GM21717 (cell line): ENCODE measurements around the gene PROS1.
"Not testable (repeated sequence)": the region's sequence is repeated elsewhere in the genome, so short reads cannot be mapped to it uniquely, and the experiment has no call there.

ENCODE experiments used
- ATAC-seq: cut with Tn5 transposase; IDR thresholded peaks from one replicate; pipeline ENCODE4 v1.9.1; 2021; ENCODE audit warnings: mild to moderate bottlenecking, moderate library complexity; ENCODE audit not compliant: unreplicated experiment

PROS1 gene

DNA sequence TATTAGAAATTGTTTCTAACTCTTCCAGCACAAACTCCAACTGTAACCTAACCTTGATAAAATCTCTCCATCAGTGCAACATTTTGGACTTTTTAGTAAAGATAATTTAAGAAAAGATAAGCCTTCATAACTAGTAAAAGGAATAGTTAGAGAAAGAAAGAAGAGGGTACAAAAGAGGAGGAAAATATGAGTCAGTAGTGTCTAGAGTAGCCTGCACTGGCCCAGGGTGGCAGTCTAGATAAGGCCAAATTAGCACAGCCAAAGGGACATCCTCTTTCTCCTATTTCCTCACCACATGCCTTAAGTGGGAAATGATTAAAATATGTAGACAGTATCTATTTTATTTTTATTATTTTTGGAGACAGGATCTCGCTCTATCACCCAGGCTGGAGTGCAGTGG is 3.7 kb downstream of the PROS1 start:
- no peak for ATAC-seq

- no peak for ATAC-seq
Observed at GRCh38 chr3:93969443-93969842, 4.3 kb downstream of the PROS1 start.

DNA sequence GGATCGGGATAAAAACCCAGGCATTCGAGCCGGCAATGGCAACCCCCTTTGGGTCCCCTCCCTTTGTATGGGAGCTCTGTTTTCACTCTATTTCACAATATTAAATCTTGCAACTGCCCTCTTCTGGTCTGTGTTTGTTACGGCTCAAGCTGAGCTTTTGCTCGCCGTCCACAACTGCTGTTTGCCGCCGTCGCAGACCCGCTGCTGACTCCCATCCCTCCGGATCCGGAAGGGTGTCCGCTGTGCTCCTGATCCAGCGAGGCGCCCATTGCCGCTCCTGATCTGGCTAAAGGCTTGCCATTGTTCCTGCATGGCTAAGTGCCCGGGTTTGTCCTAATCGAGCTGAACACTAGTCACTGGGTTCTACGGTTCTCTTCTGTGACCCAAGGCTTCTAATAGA is 8.6 kb downstream of the PROS1 start:
- ATAC-seq: not testable (repeated sequence)

GRCh38 chr3:93962798-93963197 is 10.9 kb downstream of the PROS1 start:
- no peak for ATAC-seq

DNA sequence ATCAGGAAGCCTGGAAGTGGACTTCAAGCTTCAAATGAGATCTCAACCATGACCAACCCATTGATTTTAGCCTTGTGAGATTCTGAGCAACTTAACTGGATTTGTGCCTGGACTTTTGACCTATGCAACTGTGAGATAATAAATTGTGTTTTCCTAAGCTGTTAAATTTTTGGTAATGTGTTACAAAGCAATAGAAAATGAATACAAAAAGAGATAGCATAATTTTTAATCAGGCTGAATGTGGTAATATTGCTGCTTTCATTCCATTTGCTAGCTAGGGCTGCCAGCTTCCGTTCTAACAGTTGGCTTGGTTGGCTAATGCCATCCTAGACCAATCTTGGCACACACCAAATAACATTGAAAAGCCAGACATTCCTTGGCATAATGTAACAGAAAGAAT is 12.2 kb downstream of the PROS1 start:
- ATAC-seq: no peak

GRCh38 chr3:93961026-93961425 is 12.7 kb downstream of the PROS1 start:
- ATAC-seq: no peak

DNA sequence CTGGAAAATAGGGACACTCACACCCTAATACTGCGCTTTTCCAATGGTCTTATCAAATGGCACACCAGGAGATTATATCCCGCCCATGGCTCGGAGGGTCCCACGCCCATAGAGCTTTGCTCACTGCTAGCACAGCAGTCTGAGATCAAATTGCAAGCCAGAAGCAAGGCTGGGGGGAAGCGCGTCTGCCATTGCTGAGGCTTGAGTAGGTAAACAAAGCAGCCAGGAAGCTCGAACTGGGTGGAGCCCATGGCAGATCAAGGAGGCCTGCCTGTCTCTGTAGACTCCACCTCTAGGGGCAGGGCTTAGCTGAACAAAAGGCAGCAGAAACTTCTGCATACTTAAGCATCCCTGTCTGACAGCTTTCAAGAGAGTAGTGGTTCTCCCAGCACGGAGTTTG is 23.7 kb downstream of the PROS1 start:
- ATAC-seq: not testable (repeated sequence)

GRCh38 chr3:93937485-93937884 is 36.2 kb downstream of the PROS1 start:
- ATAC-seq: not testable (repeated sequence)

DNA sequence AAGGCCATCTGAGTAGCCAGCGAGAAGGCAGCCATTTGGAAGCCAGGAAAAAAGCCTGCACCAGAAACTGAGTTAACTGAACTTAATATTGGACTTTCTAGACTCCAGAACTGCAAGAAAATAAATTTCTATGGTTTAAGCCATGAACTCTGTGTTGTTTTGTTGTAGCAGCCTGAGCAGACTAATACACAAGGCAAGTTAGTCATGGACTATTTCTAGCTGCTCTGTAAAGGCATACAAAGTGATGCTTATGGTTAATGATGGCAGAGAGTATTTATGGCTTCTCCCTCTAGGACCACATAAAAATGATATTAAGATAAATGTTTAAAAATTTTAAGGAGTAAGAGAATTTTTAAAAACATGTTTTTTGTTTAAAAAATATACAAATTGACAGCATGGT is 37.1 kb downstream of the PROS1 start:
- no peak for ATAC-seq

DNA sequence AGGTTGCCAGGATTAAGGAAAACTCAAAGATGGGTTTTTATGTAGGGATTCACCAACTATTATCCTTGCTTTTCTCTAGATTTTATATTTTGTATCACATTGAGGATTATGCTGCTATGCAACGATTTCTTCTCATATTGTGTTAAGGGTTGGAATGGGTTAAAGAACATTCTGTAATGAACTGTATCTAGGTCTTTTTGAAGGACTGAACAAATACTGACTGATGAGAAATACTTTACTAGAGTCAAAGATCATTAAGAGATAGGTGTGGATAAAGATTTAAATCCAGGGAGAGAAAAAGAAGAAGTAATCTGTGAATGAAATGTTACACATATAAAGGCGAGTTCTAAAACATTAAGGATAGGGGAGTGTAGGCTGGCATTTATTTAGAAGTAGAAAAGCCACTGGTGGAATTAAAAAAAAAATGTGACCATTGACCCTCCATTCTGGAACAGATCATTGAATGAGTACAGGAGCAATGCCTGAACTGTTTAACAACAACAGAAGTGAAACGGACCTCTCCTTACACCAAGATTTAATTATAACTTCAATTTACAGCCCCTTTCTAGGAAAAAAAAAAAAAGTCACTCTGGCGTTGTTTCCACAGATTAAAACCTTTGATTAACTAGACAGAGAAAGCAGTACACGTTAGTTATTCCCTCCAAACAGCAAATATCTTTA is 39.2 kb downstream of the PROS1 start:
- no peak for ATAC-seq

DNA sequence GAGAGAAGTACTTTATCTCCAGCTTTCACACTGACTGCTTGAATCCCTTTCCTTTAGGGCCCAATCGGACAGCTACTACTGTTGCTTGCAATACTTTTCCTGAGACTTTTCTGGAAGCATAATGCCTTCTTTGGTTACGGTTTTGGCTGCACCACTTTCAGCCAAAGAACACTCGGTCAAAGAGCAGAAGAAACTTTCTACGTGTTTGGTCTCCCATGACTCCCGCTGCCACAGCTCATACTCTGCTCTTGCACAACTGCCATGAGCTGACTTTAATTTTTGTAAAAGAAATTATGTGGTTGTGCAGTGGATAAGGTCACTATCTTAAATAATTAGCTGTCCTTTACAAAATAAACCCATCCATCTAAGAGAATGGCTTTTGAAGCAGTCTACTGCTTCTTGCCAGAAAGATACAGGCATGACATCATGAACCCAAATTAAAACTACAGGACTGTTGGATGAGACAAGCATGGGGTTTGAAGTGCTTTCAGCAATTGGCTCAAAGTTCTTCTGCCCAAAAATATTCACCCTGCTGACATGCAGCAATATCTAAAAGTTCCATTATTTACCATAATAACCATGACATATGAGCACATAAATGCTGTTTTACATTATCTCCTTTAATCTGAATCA is 42.0 kb downstream of the PROS1 start:
- ATAC-seq: no peak

GRCh38 chr3:93930041-93930440 is 43.7 kb downstream of the PROS1 start:
- no peak for ATAC-seq

- no peak for ATAC-seq
Observed at GRCh38 chr3:93926789-93927188, 46.9 kb downstream of the PROS1 start.

DNA sequence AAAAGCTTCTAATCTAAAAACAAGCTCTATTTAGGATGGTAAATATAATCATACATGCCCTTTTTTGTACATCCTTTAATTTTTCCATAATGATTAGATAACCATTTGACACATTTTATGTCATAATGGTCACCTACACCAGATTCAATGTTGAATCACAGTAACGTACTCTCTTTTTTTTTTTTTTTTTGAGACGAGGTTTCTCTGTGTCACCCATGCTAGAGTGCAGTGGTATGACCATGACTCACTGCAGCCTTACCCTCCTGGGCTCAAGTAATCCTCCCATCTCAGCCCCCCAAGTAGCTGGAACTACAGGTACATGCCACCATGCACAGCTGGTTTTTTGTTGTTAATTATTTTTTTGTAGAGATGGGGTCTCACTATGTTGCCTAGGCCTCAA is 49.2 kb downstream of the PROS1 start:
- no peak for ATAC-seq

DNA sequence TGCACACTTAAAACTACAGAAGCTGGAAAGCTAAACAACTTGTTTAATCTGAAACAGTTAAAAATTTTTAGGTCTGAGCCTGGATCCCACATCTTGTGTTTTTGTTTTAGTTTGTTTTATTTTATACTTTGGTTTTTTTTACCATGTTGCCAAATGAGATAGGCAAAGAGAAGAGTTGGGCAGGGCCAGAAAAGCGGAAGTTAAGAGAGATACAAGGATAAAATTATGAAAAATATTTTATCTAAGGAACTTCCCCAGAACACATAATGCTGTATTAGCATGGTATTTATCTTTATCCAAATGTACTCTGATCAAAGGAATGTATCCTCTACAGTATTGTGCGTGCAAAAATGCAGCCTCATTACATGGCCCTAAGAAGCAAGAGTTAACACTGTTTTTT is 50.7 kb downstream of the PROS1 start:
- ATAC-seq: no peak

- not testable (repeated sequence) for ATAC-seq
Observed at GRCh38 chr3:93917546-93918029, 56.1 kb downstream of the PROS1 start.

DNA sequence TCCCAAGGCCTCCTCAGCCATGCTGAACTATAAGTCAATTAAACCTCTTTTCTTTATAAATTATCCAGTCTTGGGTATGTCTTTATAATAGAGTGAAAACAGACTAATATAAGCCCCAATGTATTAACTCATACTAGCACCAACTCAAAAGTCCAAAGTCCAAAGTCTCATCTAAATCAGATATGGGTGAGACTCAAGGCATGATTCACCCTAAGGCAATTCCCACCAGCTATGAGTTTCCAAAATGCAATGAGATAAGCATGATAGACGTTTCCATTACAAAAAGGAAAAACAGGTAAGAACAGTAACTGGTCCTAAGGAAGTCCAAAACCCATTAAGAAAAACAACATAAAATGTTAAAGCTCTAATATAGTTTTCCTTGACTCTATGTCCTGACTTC is 60.1 kb downstream of the PROS1 start:
- not testable (repeated sequence) for ATAC-seq

DNA sequence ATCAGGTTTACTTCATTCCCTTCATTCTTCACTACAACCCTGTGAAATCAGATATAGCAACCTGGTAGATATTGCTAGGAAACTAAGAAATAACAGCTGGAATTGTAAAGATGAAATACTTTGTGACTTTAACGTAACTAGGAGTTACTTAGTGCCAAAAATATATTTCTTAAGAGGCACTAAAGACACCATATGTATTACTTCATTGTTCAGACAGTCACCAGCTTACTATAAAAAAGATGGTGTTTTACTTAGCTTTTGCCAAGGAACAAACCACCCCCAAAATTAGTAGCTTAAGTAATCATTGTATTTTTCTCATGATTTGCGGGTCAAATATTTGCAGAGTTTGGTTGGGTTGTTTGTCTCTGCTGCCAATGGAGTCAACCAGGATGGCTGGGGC is 62.5 kb downstream of the PROS1 start:
- no peak for ATAC-seq

GRCh38 chr3:93910097-93910496 is 63.6 kb downstream of the PROS1 start:
- ATAC-seq: no peak

- ATAC-seq: no peak
Observed at GRCh38 chr3:93907132-93907531, 66.6 kb downstream of the PROS1 start.

DNA sequence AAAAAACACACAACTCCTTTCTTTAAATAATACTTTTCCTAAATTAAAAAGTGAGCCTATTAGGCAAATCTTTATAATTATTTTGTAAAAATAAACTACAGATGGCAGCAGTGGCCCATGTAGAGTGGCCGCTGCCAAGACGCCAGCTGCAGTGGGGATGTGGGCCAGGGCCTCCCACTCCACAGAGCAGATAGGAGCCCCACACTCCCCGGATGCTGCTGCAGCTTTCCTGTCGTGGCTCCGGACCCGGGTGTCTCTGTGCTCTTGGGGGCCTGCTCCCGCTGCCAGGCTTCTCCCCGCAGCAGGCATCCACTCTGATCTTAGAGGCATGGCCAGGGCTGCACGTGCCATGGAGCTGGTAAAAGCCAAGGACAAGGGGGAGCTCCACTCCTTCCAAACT is 67.5 kb downstream of the PROS1 start:
- no peak for ATAC-seq

- ATAC-seq: no peak
Observed at GRCh38 chr3:93904568-93904967, 69.1 kb downstream of the PROS1 start.
